Measurements from ENCODE around the gene PGAP6. TPM values are rescaled to one million over a fixed set of nuclear protein-coding genes. Genes with fewer than 3 reads are reported as not detected.
A peak's percentile ranks its signal among the peaks of the same experiment; 100 is the strongest.

PGAP6 gene
- total and polyA plus RNA-seq, 2 of the 8 experiments (the other 6 are each of a cell fraction or from before 2014, with no cell fraction given), result 86.8 to 364 TPM

GRCh38 chr16:370443-370842 is 11.3 kb downstream of the PGAP6 start, which contains the start of gene MRPL28:
Gene MRPL28 (minus strand): TSS chr16:370538. CDS start chr16:370218, 320 bp downstream.
- no peak within 1 kb of the TSS for H2BK120ac ChIP-seq (replicated peaks; ENCODE audit: low read depth, low read length)
- peak within 1 kb of the TSS; percentile 54 for H4K91ac ChIP-seq (replicated peaks; ENCODE audit: insufficient read length, low read length)
- H3K4ac ChIP-seq (replicated peaks; ENCODE audit: insufficient read length, low read depth, low read length), result peak within 1 kb of the TSS; percentile 32
- peak within 1 kb of the TSS; percentile 46 for H3K56ac ChIP-seq (replicated peaks; ENCODE audit: insufficient read length, low read depth, low read length)
- peak; percentile 39 for FAIRE-seq
- no peak within 1 kb of the TSS for H3K23ac ChIP-seq (ENCODE audit: insufficient read length)
- POLR2A ChIA-PET (ENCODE audit: partially characterized antibody), result interaction anchor here (0.7 to 2.5 kb wide), 11 partner anchors 8 to 346 kb away, joined by 3 to 11 read pairs (median 4); partner anchors contain the start of gene FAM234A
- H4K5ac ChIP-seq (ENCODE audit: insufficient read length, low read depth, low read length), result peak within 1 kb of the TSS; percentile 15
- no peak within 1 kb of the TSS for H3K14ac ChIP-seq (ENCODE audit: insufficient read length)
- no peaks in the 10 kb centered on the region for H3K9me3 ChIP-seq (ENCODE audit: insufficient read depth in 2 of 2, low read depth in 1 of 2, low read length in 1 of 2)
- peak within 1 kb of the TSS in 1 of 4 experiments; percentile 13; a peak in 2 of 7 replicates for H3K9ac ChIP-seq (replicated peaks in 1 of 4; ENCODE audit: extremely low read depth in 1 of 4, low read depth in 3 of 4, low read length in 3 of 4)
- H3K4me3 ChIP-seq (ENCODE audit: extremely low read depth in 1 of 4, insufficient read depth in 2 of 4, low read depth in 3 of 4, low read length in 4 of 4), result peak within 1 kb of the TSS; percentile 23 to 60 (median 49); a peak in 7 of 8 replicates
- peaks cover 20 to 53% (median 44%) of the 10 kb centered on the region in 4 experiments for H3K36me3 ChIP-seq (ENCODE audit: control insufficient read depth in 2 of 4, insufficient read depth in 4 of 4, low read length in 3 of 4)
- H2BK12ac ChIP-seq (ENCODE audit: low read depth, low read length), result no peak within 1 kb of the TSS
- H3K27ac ChIP-seq (ENCODE audit: low read depth, low read length), result no peak within 1 kb of the TSS
- H2BK20ac ChIP-seq (ENCODE audit: low read length), result no peak within 1 kb of the TSS
- H2AFZ ChIP-seq (ENCODE audit: low read length), result no peak within 1 kb of the TSS
- H2BK15ac ChIP-seq (ENCODE audit: low read length), result no peak within 1 kb of the TSS; the same call in 1 of the 2 replicates
- 5% methylated on average over 26 of the region's 30 CpGs; no CpG with 5 or more reads in 1 of the 2 experiments for WGBS, 2 experiments (ENCODE audit: extremely low coverage in 1 of 2, insufficient coverage in 1 of 2, insufficient read length in 1 of 2, insufficient replicate concordance in 2 of 2, low coverage in 1 of 2, low lambda C conversion rate in 2 of 2, missing lambda C conversion rate in 1 of 2)
- H3K27me3 ChIP-seq (replicated peaks in 1 of 4; ENCODE audit: control insufficient read depth in 3 of 4, extremely low read depth in 1 of 4, insufficient read depth in 3 of 4, low read length in 3 of 4), result no peaks in the 10 kb centered on the region
- H3K4me1 ChIP-seq (replicated peaks in 1 of 4; ENCODE audit: control insufficient read depth in 3 of 4, insufficient read depth in 4 of 4, low read length in 3 of 4), result peaks cover 0 to 10% (median 9%) of the 10 kb centered on the region in 4 experiments; a peak in 5 of 7 replicates
- no peaks in the 10 kb centered on the region; the same call in 1 of the 2 replicates for H3K23me2 ChIP-seq (ENCODE audit: low read depth, low read length)
- H4K8ac ChIP-seq (ENCODE audit: extremely low read depth, insufficient read depth, low read length), result peak within 1 kb of the TSS; percentile 4
- no peaks in the 10 kb centered on the region; a peak in 1 of 4 replicates for H3K79me2 ChIP-seq (ENCODE audit: control insufficient read depth in 1 of 2, insufficient read depth in 2 of 2, low read length in 2 of 2)
- no peak within 1 kb of the TSS for H2AK5ac ChIP-seq (ENCODE audit: low read depth, low read length)
- H3K18ac ChIP-seq (ENCODE audit: extremely low read depth, low read length), result peak within 1 kb of the TSS; percentile 19; the same call in 1 of the 2 replicates
- peak within 1 kb of the TSS; percentile 70 to 76 for H3K4me2 ChIP-seq (ENCODE audit: insufficient read depth in 1 of 2, low read depth in 2 of 2, low read length in 2 of 2)
- peak within 1 kb of the TSS; percentile 63; the same call in 1 of the 2 replicates for H2BK5ac ChIP-seq (ENCODE audit: low read depth, low read length)
- DNase-seq (ENCODE audit: low read depth in 1 of 2, low spot score in 2 of 2), result peak; percentile 89 to 97
- H4K20me1 ChIP-seq (replicated peaks in 1 of 2; ENCODE audit: control insufficient read depth in 1 of 2, insufficient read depth in 2 of 2, low read length in 2 of 2), result peaks cover 8 to 30% of the 10 kb centered on the region in 2 experiments
- CTCF ChIA-PET (ENCODE audit: partially characterized antibody), result interaction anchor here (0.9 to 1.8 kb wide), 9 partner anchors 8 to 342 kb away, joined by 3 to 5 read pairs (median 3); no protein-coding TSS in a partner anchor
- H3K79me1 ChIP-seq (ENCODE audit: low read depth, low read length), result no peaks in the 10 kb centered on the region; the same call in 1 of the 2 replicates
- TF ChIP-seq BRCA1 (IDR thresholded peaks at IDR 0.05; ENCODE audit: low read depth, low read length) (no peak), KDM1A (IDR thresholded peaks at IDR 0.05; ENCODE audit: borderline replicate concordance, low read length) (no peak), POLR2AphosphoS5 (IDR thresholded peaks at IDR 0.05; ENCODE audit: low read depth, low read length) (no peak; the same call in 1 of the 2 replicates), RNF2 (IDR thresholded peaks at IDR 0.05; ENCODE audit: borderline replicate concordance, low read depth, low read length, missing control alignments, poor library complexity, severe bottlenecking) (no peak), ATF3 (IDR thresholded peaks at IDR 0.05; ENCODE audit: insufficient read depth, low read depth, low read length) (no peak), CREB1 (IDR thresholded peaks at IDR 0.05) (peak; percentile 79), TBP (IDR thresholded peaks at IDR 0.05; ENCODE audit: low read depth, low read length) (0 out of 2 replicates have a peak, but pooled peaks have one; percentile 19), RFX5 (IDR thresholded peaks at IDR 0.05; ENCODE audit: borderline replicate concordance, low read depth, low read length) (no peak), TAF1 (IDR thresholded peaks at IDR 0.05; ENCODE audit: low read depth, low read length) (no peak), CEBPB (IDR thresholded peaks at IDR 0.05; ENCODE audit: low read depth, low read length) (no peak), CBX5 (IDR thresholded peaks at IDR 0.05; ENCODE audit: low read depth, low read length) (no peak), POU5F1 (IDR thresholded peaks at IDR 0.05; ENCODE audit: low read depth, low read length) (no peak), TCF12 (IDR thresholded peaks at IDR 0.05; ENCODE audit: low read depth, low read length) (no peak)

All from H1 (cell line).